ENCODE results near the gene ECI1.

The ECI1 gene

GRCh38 chr16:2280461-2280860, 29.1 kb upstream of the ECI1 start:
- TF ChIP-seq, protein P1, sequence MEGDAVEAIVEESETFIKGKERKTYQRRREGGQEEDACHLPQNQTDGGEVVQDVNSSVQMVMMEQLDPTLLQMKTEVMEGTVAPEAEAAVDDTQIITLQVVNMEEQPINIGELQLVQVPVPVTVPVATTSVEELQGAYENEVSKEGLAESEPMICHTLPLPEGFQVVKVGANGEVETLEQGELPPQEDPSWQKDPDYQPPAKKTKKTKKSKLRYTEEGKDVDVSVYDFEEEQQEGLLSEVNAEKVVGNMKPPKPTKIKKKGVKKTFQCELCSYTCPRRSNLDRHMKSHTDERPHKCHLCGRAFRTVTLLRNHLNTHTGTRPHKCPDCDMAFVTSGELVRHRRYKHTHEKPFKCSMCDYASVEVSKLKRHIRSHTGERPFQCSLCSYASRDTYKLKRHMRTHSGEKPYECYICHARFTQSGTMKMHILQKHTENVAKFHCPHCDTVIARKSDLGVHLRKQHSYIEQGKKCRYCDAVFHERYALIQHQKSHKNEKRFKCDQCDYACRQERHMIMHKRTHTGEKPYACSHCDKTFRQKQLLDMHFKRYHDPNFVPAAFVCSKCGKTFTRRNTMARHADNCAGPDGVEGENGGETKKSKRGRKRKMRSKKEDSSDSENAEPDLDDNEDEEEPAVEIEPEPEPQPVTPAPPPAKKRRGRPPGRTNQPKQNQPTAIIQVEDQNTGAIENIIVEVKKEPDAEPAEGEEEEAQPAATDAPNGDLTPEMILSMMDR (conservative IDR thresholded peaks at IDR 0.05; ENCODE audit: control insufficient read depth, insufficient read depth, low read depth, low read length) = no peak
- no peak for DNase-seq (ENCODE audit: low read depth)
- no peak overlapping the region for H3K4me3 ChIP-seq (ENCODE audit: control insufficient read depth, low read depth, low read length)

GRCh38 chr16:2278956-2279800, 27.8 kb upstream of the ECI1 start:
- no peak for DNase-seq (ENCODE audit: low read depth)
- TF ChIP-seq, protein P1 (conservative IDR thresholded peaks at IDR 0.05; ENCODE audit: control insufficient read depth, insufficient read depth, low read depth, low read length) = no peak
- no peak overlapping the region for H3K4me3 ChIP-seq (ENCODE audit: control insufficient read depth, low read depth, low read length)

DNA sequence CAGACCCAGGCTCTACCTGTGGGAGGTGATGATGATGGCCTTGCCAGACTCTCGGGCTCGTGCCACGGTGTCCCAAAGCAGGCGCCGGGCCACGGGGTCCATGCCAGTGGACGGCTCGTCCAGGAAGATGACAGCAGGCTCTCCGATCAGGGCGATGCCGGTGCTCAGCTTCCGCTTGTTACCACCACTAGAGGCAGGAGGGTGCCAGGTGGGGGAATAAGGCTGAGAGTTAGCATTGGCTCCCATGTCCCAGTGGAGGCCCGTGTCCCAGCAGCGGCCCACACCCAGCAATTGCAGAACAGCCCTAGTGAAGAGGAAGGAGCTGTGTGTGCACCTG, 26.9 kb upstream of the ECI1 start:
- H3K4me3 ChIP-seq (ENCODE audit: control insufficient read depth, low read depth, low read length) = no peak overlapping the region
- TF ChIP-seq, protein P1 (conservative IDR thresholded peaks at IDR 0.05; ENCODE audit: control insufficient read depth, insufficient read depth, low read depth, low read length) = no peak
- DNase-seq (ENCODE audit: low read depth) = no peak

GRCh38 chr16:2277466-2278271, 26.3 kb upstream of the ECI1 start:
- no peak for DNase-seq (ENCODE audit: low read depth)
- TF ChIP-seq, protein P1 (conservative IDR thresholded peaks at IDR 0.05; ENCODE audit: control insufficient read depth, insufficient read depth, low read depth, low read length) = no peak

DNA sequence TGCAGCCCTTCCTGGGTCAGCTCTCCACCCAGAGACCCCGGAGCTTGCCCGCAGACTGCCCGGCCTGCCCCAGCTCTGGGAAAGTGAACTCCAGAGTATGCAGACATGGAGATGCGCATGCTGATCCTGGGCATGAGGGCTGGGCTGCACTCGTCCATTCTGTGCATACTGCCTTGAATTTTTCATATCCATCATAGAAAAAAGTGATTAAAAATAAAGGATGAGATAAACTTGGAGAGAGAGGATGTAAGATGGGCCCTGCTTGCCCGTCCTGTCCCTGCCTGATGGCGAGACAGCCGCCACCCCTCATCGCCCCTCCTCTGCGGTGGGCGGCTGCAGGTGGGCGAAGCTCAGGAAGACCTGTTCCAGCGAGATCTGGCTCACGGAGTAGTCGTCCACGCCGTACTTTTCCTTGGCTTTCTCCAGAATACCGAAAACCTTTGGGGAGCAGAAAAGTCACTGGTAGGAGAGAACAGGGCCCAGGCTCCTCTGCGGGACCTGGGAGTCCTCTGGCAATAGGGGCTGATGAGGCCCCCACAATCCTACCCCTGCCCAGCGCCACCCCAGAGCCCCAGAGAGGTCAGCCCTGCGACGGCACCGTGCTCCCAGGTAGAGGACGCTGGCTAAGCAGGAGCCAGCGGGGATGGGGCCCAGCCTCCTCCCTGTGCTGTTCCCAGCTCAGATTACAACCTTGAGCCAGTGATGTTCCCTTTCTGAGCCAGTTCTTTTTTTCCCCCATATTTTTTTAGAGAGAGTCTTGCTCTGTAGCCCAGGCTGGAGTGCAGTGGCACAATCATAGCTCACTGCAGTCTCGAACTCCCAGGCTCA, 25.2 kb upstream of the ECI1 start:
- TF ChIP-seq, protein P1 (conservative IDR thresholded peaks at IDR 0.05; ENCODE audit: control insufficient read depth, insufficient read depth, low read depth, low read length) = no peak
- no peak overlapping the region for H3K4me3 ChIP-seq (ENCODE audit: control insufficient read depth, low read depth, low read length)

More at GRCh38 chr16:2277466-2278271, 26.3 kb upstream of the ECI1 start:
- H3K4me3 ChIP-seq (ENCODE audit: control insufficient read depth, low read depth, low read length) = no peak overlapping the region

More for the DNA sequence above, 25.2 kb upstream of the ECI1 start:
- DNase-seq (ENCODE audit: low read depth) = no peak
